Activated CD8-positive, alpha-beta T cell treated with anti-CD3 and anti-CD28 coated beads, Interleukin-2, amount 10 ng/mL, durations not matched to agents 7 days and 5 days (primary cell): ENCODE data around the gene ATP6V1C2. TPM values are rescaled to one million over a fixed set of nuclear protein-coding genes. Genes with fewer than 3 reads are reported as not detected.

Experiments used
- ATAC-seq: fragments of 150-1000 bp; cut with Tn5 transposase; one replicate; pipeline ENCODE4 v1.10.0; 2021; ENCODE audit warnings: moderate library complexity
- CTCF ChIA-PET: fragments of 350-600 bp; sonication (Branson Sonifier 250); formaldehyde crosslinking; loops from one replicate; lab custom pipeline; 2021; ENCODE audit warnings: antibody characterized with exemption; lab: Charles Lee
- POLR2A ChIA-PET: fragments of 350-600 bp; sonication (Branson Sonifier 250); formaldehyde crosslinking; loops from one replicate; lab custom pipeline; 2021; ENCODE audit warnings: antibody characterized with exemption; lab: Charles Lee
- DNase-seq: peaks from one replicate; pipeline ENCODE4 v3.0.0-alpha.2; 2020
- H3K27ac Mint-ChIP-seq: one replicate; pipeline ENCODE4 v1.8.0; 2021; ENCODE audit warnings: mild to moderate bottlenecking, mixed read lengths
- H3K27me3 Mint-ChIP-seq: one replicate; pipeline ENCODE4 v1.8.0; 2021; ENCODE audit warnings: low read depth, mixed read lengths
- H3K36me3 Mint-ChIP-seq: one replicate; pipeline ENCODE4 v1.8.0; 2021; ENCODE audit warnings: low read depth, mixed read lengths
- H3K4me1 Mint-ChIP-seq: one replicate; pipeline ENCODE4 v1.8.0; 2021; ENCODE audit warnings: low read depth, mixed read lengths
- H3K4me3 Mint-ChIP-seq: one replicate; pipeline ENCODE4 v1.8.0; 2021; ENCODE audit warnings: mild to moderate bottlenecking, mixed read lengths
- H3K9me3 Mint-ChIP-seq: one replicate; pipeline ENCODE4 v1.8.0; 2022; ENCODE audit warnings: mixed read lengths; ENCODE audit not compliant: insufficient read depth
- total RNA-seq, 2 experiments: library from RNA; stranded (reverse); gene quantifications; one replicate each; pipeline ENCODE4 v1.2.3, GENCODE V29; 2021

Gene ATP6V1C2
- total RNA-seq, 2 experiments from 2014 or later = not detected

GRCh38 chr2:10738192-10738591 is 16.8 kb downstream of the ATP6V1C2 start:
- H3K27ac Mint-ChIP-seq = no peak overlapping the region
- no peak overlapping the region for H3K4me3 Mint-ChIP-seq
- no peaks in the 10 kb centered on the region for H3K9me3 Mint-ChIP-seq
- H3K4me1 Mint-ChIP-seq = no peaks in the 10 kb centered on the region
- ChIA-PET CTCF (no interaction called here), POLR2A (no interaction called here)
- H3K27me3 Mint-ChIP-seq = peaks cover 17% of the 10 kb centered on the region
- no peak for DNase-seq
- ATAC-seq = no peak
- H3K36me3 Mint-ChIP-seq = no peaks in the 10 kb centered on the region

GRCh38 chr2:10740226-10740625 is 18.8 kb downstream of the ATP6V1C2 start:
- Mint-ChIP-seq H3K4me1 (no peaks in the 10 kb centered on the region), H3K27me3 (peaks cover 6% of the 10 kb centered on the region), H3K27ac (no peak overlapping the region), H3K4me3 (no peak overlapping the region), H3K36me3 (no peaks in the 10 kb centered on the region), H3K9me3 (no peaks in the 10 kb centered on the region)
- DNase-seq (no peak), ATAC-seq (no peak)
- CTCF ChIA-PET = no interaction called here
- POLR2A ChIA-PET = no interaction called here

DNA sequence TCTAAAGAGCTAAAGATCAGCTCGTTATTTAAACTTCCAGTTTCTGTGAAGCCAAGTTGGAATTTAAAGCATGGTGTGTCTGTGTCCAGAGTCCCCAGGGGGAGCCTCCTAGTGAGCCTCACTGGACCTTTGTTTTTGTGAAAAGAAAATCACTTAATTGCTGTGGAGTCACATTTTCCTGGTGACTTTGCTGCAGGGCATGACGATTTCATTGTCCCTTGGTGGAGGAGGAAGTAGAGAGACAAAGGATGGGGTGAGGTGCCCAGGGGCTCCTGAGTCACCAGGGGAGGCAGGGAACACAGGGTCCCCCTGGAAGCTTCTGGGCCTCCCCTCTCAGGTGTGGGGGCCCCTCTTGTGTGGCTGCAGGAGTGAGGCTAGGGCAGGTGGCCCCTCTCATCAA is 19.7 kb downstream of the ATP6V1C2 start:
- Mint-ChIP-seq H3K4me1 (no peaks in the 10 kb centered on the region), H3K36me3 (no peaks in the 10 kb centered on the region), H3K9me3 (no peaks in the 10 kb centered on the region), H3K4me3 (no peak overlapping the region), H3K27ac (no peak overlapping the region), H3K27me3 (peaks cover 4% of the 10 kb centered on the region)
- POLR2A ChIA-PET = no interaction called here
- CTCF ChIA-PET = no interaction called here
- ATAC-seq = no peak
- DNase-seq = no peak

DNA sequence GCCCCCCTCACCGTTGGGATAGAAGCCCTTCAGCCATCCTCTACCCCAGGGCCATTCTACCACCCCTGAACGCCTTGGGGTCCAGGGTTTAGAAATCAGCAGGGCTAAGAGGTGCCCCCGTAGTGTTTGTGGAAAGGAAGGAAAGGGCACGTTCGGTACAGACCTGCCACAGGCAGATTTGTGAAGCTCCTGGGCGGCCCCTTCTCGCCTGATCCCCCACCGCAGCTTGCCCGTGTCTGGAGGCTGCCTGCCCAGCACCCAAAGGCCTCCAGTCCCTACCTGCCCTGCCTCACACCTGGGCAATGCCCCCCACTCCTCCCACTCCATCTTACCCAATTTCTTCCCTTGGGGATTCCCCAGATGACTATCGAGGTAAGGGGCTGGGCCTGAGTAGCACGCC is 21.2 kb downstream of the ATP6V1C2 start:
- no peak overlapping the region for H3K4me3 Mint-ChIP-seq
- ATAC-seq (no peak), DNase-seq (no peak)
- peaks cover 2% of the 10 kb centered on the region for H3K27me3 Mint-ChIP-seq
- H3K4me1 Mint-ChIP-seq = no peaks in the 10 kb centered on the region
- no peaks in the 10 kb centered on the region for H3K36me3 Mint-ChIP-seq
- no peak overlapping the region for H3K27ac Mint-ChIP-seq
- CTCF ChIA-PET = no interaction called here
- POLR2A ChIA-PET = no interaction called here
- H3K9me3 Mint-ChIP-seq = no peaks in the 10 kb centered on the region

DNA sequence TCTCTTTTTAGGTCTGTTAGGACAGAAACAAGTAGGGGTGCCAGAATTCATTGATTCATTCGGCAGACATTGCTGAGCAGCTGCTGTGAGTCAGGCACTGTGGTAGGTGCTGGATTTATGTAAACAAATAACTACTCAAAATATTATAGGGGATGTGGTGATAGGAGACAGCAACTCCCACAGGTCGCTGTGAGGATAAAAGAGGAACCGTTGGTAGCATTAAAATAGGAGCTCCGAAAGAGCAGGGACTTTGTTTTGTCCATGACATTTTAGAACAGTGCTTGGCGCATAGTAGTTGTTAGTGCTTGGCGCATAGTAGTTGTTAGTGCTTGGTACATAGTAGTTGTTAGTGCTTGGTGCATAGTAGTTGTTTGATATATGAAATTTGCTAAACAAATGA is 29.2 kb downstream of the ATP6V1C2 start:
- Mint-ChIP-seq H3K36me3 (no peaks in the 10 kb centered on the region), H3K4me1 (no peaks in the 10 kb centered on the region), H3K9me3 (no peaks in the 10 kb centered on the region), H3K27me3 (peaks cover 10% of the 10 kb centered on the region), H3K27ac (no peak overlapping the region), H3K4me3 (no peak overlapping the region)
- ATAC-seq = no peak
- ChIA-PET POLR2A (no interaction called here), CTCF (no interaction called here)
- no peak for DNase-seq

GRCh38 chr2:10752236-10752635 is 30.8 kb downstream of the ATP6V1C2 start:
- ChIA-PET POLR2A (no interaction called here), CTCF (no interaction called here)
- Mint-ChIP-seq H3K4me3 (no peak overlapping the region), H3K9me3 (no peaks in the 10 kb centered on the region), H3K27ac (no peak overlapping the region), H3K36me3 (no peaks in the 10 kb centered on the region), H3K27me3 (peaks cover 10% of the 10 kb centered on the region), H3K4me1 (no peaks in the 10 kb centered on the region)
- DNase-seq = no peak
- ATAC-seq = no peak

- Mint-ChIP-seq H3K27ac (no peak overlapping the region), H3K4me3 (no peak overlapping the region), H3K36me3 (no peaks in the 10 kb centered on the region), H3K4me1 (no peaks in the 10 kb centered on the region), H3K9me3 (no peaks in the 10 kb centered on the region), H3K27me3 (peaks cover 10% of the 10 kb centered on the region)
- ChIA-PET CTCF (interaction anchor here (0.6 kb wide), 1 partner anchor 79 kb away, joined by 5 read pairs; no protein-coding TSS in a partner anchor), POLR2A (no interaction called here)
- ATAC-seq (no peak), DNase-seq (no peak)
Observed at GRCh38 chr2:10753156-10753555, 31.7 kb downstream of the ATP6V1C2 start.

DNA sequence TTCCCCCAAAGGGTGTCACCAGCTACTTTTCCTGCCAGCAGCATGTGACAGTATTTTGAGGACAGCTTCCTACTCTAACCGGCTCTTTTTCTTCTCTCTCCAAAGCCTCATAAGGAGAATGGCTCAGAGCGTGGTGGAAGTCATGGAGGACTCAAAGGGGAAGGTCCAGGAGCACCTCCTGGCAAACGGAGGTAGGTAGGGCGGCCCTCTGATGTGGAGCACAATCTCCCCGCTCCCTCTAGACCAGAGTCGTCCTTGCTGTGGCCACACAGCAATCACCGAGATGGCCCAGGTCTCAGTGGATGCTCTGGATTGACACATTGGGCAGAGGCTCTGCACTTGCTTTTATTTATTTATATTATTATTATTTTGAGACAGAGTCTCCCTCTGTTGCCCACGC is 32.4 kb downstream of the ATP6V1C2 start:
- Mint-ChIP-seq H3K9me3 (no peaks in the 10 kb centered on the region), H3K27me3 (peaks cover 10% of the 10 kb centered on the region), H3K36me3 (no peaks in the 10 kb centered on the region), H3K4me3 (no peak overlapping the region), H3K27ac (no peak overlapping the region), H3K4me1 (no peaks in the 10 kb centered on the region)
- ChIA-PET CTCF (no interaction called here), POLR2A (no interaction called here)
- DNase-seq (no peak), ATAC-seq (no peak)

DNA sequence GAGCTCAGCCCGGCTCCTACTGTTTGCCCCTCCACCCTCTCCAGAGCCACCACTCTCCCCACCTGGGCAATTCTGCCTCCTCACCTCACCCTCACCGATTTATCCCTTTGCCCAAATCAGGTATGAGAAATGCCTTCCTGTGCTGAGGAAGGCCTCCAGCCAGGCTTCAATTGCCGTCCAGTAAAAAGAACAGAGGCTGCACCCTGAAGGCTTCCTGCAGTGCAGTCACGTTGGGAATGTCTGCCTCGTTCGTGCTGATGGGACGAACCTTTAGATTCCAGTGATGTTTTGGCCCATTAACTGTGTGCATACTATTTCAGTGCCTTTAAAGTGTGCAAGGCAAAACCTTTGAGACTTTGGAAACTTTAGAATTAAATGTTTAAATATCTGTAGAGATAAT is 34.2 kb downstream of the ATP6V1C2 start:
- Mint-ChIP-seq H3K36me3 (no peaks in the 10 kb centered on the region), H3K27me3 (peaks cover 3% of the 10 kb centered on the region), H3K4me3 (no peak overlapping the region), H3K9me3 (no peaks in the 10 kb centered on the region), H3K4me1 (no peaks in the 10 kb centered on the region), H3K27ac (no peak overlapping the region)
- ChIA-PET POLR2A (no interaction called here), CTCF (no interaction called here)
- DNase-seq = no peak
- ATAC-seq = no peak

GRCh38 chr2:10757814-10758286 is 36.4 kb downstream of the ATP6V1C2 start:
- CTCF ChIA-PET = no interaction called here
- H3K27me3 Mint-ChIP-seq = no peaks in the 10 kb centered on the region
- H3K4me3 Mint-ChIP-seq = no peak overlapping the region
- DNase-seq (no peak), ATAC-seq (no peak)
- H3K36me3 Mint-ChIP-seq = no peaks in the 10 kb centered on the region
- H3K9me3 Mint-ChIP-seq = no peaks in the 10 kb centered on the region
- H3K4me1 Mint-ChIP-seq = no peaks in the 10 kb centered on the region
- H3K27ac Mint-ChIP-seq = no peak overlapping the region
- POLR2A ChIA-PET = no interaction called here

GRCh38 chr2:10759151-10759714 is 37.8 kb downstream of the ATP6V1C2 start:
- DNase-seq (no peak), ATAC-seq (no peak)
- no peaks in the 10 kb centered on the region for H3K4me1 Mint-ChIP-seq
- ChIA-PET POLR2A (no interaction called here), CTCF (no interaction called here)
- no peaks in the 10 kb centered on the region for H3K27me3 Mint-ChIP-seq
- no peak overlapping the region for H3K4me3 Mint-ChIP-seq
- H3K36me3 Mint-ChIP-seq = no peaks in the 10 kb centered on the region
- no peaks in the 10 kb centered on the region for H3K9me3 Mint-ChIP-seq
- H3K27ac Mint-ChIP-seq = no peak overlapping the region

DNA sequence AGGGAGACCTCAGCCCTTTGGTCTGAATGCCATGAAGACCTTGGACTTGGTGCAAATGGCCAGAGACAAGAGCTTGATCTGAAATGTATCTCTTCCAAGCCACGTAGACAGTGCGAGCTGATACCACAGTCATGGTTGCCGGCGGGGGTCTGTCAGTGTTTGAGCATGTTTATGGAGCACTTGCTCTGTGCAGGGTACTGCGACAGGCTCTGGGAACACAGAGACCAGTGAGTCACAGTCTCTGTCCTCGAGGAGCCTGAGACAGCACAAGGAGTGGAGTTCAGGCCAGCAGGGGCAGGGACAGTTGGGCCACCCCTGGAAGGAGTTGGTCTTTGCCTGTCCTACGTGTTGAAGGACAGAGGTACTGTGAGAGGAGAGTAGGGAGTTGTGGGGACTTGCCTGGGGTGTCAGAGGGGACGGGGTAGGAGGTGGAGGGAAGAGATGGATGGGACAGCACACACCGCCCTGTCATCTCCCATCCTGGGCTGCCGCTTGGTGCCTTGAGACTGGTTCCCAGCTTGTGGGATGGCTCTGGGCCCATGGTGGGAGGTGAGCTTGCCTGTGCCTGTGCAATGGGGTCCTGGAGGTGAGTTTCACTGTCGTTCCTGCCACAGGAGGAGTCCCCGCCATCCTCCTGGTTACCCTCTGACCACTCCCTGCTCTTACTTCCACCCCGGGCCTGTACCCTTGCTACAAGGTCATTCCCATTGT is 39.5 kb downstream of the ATP6V1C2 start:
- H3K4me3 Mint-ChIP-seq = no peak overlapping the region
- ATAC-seq = no peak
- no peak for DNase-seq
- H3K9me3 Mint-ChIP-seq = no peaks in the 10 kb centered on the region
- H3K4me1 Mint-ChIP-seq = no peaks in the 10 kb centered on the region
- CTCF ChIA-PET = no interaction called here
- H3K36me3 Mint-ChIP-seq = no peaks in the 10 kb centered on the region
- POLR2A ChIA-PET = no interaction called here
- H3K27me3 Mint-ChIP-seq = no peaks in the 10 kb centered on the region
- H3K27ac Mint-ChIP-seq = no peak overlapping the region
